Measurements from ENCODE around the gene TRHDE.
"Not testable (repeated sequence)": the region's sequence is repeated elsewhere in the genome, so short reads cannot be mapped to it uniquely, and the experiment has no call there.

DNA sequence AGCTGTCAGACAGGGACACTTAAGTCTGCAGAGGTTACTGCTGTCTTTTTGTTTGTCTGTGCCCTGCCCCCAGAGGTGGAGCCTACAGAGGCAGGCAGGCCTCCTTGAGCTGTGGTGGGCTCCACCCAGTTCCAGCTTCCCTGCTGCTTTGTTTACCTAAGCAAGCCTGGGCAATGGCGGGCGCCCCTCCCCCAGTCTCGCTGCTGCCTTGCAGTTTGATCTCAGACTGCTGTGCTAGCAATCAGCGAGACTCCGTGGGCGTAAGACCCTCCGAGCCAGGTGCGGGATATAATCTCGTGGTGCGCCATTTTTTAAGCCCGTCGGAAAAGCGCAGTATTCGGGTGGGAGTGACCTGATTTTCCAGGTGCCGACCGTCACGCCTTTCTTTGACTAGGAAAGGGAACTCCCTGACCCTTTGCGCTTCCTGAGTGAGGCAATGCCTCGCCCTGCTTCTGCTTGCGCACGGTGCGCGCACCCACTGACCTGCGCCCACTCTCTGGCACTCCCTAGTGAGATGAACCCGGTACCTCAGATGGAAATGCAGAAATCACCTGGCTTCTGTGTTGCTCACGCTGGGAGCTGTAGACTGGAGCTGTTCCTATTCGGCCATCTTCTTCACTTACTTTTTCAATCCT, 248.0 kb downstream of the TRHDE start:
- TF ChIP-seq, protein P1, sequence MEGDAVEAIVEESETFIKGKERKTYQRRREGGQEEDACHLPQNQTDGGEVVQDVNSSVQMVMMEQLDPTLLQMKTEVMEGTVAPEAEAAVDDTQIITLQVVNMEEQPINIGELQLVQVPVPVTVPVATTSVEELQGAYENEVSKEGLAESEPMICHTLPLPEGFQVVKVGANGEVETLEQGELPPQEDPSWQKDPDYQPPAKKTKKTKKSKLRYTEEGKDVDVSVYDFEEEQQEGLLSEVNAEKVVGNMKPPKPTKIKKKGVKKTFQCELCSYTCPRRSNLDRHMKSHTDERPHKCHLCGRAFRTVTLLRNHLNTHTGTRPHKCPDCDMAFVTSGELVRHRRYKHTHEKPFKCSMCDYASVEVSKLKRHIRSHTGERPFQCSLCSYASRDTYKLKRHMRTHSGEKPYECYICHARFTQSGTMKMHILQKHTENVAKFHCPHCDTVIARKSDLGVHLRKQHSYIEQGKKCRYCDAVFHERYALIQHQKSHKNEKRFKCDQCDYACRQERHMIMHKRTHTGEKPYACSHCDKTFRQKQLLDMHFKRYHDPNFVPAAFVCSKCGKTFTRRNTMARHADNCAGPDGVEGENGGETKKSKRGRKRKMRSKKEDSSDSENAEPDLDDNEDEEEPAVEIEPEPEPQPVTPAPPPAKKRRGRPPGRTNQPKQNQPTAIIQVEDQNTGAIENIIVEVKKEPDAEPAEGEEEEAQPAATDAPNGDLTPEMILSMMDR (IDR thresholded peaks at IDR 0.05; ENCODE audit: insufficient read depth, low read length, poor library complexity, severe bottlenecking), result not testable (repeated sequence)
- TF ChIP-seq EZH2phosphoT487 (conservative IDR thresholded peaks at IDR 0.05; ENCODE audit: low read length), result not testable (repeated sequence)

Data from SU-DHL-6 (cell line).